UCSD-AML1 (cell line): ENCODE data around the gene USB1.

Source experiments
- DNase-seq: peaks from one replicate; lab custom pipeline; 2025; ENCODE audit not compliant: unreplicated experiment; lab: John Stamatoyannopoulos, UW

The USB1 gene

DNA sequence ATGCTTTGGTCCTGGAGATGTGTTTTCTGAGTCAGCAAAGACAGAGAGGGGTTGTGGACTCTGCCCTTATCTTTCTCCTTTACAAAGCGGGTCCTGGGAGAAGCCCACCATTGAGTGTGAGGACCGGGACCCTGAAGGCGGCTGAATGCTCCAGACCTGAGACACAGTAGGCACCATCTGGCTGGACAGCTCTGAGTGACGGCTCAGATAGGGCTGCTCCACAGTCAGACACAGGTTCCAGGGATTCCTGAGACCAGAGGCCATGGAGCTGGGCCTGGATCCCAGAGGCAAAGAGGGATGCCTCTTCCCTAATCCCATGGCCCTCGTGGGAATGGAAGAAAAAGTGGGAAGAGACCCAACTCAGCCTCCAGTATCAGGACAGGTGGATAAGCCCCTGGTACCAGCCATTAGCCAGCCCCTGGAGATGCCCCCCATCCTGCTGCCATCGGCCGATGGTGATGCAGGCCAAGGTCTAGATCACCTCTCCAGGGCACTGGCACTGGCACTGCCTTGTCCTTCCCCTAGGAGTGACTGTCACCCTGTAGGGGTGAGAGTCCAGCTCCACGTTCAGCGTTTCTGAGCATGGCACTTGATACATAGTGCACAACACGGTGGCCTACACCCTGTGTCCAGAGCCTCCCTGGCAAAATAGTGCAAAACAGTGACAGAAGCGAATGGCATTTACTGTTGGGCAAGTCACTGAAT, 29.1 kb downstream of the USB1 start:
- no peak for DNase-seq

DNA sequence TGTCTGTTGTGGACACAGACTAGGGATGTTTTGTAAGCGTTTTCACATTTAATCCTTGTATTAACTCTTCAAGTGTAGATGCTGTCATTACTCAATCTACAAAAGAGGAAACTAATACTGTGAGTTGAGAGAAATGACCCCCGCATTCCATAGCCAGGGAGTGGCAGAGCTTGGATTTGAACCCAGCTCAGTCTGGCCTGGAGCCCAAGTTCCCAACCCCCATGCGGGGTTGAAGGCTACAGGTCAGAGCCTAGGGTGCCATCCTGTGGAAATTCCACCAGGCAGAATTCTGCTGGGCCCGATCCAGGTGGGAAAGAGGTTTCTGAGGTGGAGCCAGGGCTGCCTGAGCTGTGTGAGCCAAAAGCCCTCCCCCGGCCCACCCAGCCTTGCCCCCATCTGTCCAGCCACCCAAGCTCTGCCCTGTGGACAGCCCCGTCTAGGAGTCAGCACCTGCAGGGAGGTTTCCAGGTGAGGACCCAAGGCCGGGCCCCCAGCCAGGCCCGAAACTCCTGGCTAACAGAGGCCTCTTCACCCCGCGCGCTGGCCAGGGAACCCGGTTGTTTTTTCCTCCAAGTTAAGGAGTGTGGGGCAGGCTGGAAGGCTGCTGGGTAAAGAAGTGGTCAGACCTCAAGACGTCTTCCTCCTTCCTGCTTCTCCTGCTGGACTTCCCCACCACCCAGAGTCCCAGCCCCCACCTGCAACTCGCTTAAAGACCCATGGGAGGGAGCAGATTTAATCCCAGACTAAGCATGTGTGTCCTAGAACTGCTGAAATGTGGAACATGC, 30.0 kb downstream of the USB1 start:
- DNase-seq, result peak; percentile 57

DNA sequence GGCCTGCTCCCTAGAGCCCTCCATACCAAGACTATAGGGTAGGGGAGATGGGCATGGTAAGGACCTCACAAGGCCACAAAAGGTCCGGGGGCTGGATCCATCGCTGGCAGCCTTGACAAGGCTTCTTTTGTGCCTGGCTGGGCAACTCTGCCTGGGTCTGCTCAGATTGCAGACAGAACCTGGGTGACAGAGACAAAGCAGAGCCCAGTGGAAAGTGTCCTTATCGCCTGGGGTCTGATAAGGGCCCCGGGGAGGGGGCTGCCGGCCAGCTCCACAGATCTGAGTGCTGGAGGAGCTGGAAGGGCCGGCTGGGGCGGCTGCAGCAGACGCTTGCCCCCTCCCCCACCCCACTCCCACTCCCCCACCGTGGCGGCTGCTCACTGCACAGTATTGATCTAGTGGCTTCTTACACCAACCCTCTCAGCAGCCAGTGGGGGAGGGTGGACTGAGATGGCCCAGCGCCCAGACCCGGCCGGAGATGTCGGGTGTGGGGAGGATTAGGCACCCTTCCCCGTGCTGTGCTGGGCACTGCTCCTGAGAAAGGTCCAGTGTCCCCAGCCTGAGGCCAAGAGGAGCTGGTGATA, 31.6 kb downstream of the USB1 start:
- no peak for DNase-seq

- no peak for DNase-seq
Measured at GRCh38 chr16:58034128-58034685, 33.0 kb downstream of the USB1 start.

GRCh38 chr16:58034774-58035173, 33.6 kb downstream of the USB1 start:
- DNase-seq, result no peak

- DNase-seq, result no peak
Measured at GRCh38 chr16:58035356-58036170, 34.4 kb downstream of the USB1 start.

DNA sequence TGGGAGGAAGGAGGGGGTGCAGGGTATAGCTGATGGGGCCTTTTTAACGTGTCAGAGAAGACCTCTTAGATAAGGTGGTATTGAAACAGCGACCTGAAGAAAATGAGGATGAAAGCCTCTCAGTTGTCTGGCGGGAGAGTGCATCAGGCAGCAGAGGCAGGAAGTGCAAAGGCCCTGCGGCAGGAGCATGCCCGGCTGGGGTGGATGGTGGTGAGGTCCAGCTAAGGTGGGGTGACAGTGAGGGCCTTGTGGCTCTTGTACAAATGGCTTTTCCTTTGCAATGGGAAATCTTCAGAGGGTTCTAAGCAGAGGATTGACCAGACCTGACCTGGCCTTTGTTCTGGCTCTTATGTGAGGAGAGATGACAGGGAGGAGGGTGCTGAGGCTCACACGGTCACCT, 35.7 kb downstream of the USB1 start:
- DNase-seq, result no peak

GRCh38 chr16:58037365-58038057, 36.3 kb downstream of the USB1 start:
- DNase-seq, result no peak

DNA sequence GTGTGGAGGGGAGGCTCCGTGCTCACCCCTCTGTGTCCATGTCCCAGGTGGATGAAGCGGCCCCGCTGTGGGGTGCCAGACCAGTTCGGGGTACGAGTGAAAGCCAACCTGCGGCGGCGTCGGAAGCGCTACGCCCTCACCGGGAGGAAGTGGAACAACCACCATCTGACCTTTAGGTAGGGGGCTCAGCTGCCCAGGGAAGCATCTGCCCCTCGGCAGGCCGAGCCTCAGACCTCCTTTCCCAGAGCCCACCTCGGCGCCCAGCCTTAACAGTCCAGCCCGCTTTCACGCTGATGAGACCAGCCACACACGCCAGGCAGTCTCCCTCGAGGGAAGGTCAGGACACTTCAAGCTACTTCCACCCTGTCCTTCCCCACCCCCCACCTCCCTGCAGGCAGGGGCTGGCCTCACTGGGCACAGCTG, 37.0 kb downstream of the USB1 start:
- no peak for DNase-seq

- DNase-seq, result no peak
Measured at GRCh38 chr16:58039829-58040495, 38.8 kb downstream of the USB1 start.

DNA sequence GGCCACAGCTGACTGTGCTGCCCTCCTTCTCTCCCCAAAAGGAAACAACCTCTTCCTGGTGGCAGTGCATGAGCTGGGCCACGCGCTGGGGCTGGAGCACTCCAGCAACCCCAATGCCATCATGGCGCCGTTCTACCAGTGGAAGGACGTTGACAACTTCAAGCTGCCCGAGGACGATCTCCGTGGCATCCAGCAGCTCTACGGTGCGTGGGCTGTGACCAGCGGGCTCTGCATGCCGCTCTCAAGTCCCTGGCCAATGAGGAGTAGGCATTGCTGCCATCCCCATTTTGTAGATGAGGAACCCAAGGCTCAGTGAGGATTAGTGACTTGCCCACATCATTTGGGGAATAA, 39.3 kb downstream of the USB1 start:
- no peak for DNase-seq

- no peak for DNase-seq
Measured at GRCh38 chr16:58040945-58041627, 39.9 kb downstream of the USB1 start.

DNA sequence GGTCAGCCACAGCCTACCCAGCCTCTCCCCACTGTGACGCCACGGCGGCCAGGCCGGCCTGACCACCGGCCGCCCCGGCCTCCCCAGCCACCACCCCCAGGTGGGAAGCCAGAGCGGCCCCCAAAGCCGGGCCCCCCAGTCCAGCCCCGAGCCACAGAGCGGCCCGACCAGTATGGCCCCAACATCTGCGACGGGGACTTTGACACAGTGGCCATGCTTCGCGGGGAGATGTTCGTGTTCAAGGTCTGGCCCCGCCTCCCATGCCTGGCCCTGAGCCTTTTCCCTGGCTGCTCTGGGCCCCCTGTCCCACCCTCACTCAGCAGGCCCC, 40.4 kb downstream of the USB1 start:
- no peak for DNase-seq

GRCh38 chr16:58042001-58042885, 41.0 kb downstream of the USB1 start:
- no peak for DNase-seq

- DNase-seq, result no peak
Measured at GRCh38 chr16:58042886-58043515, 41.8 kb downstream of the USB1 start.

- no peak for DNase-seq
Measured at GRCh38 chr16:58043571-58044155, 42.5 kb downstream of the USB1 start.

DNA sequence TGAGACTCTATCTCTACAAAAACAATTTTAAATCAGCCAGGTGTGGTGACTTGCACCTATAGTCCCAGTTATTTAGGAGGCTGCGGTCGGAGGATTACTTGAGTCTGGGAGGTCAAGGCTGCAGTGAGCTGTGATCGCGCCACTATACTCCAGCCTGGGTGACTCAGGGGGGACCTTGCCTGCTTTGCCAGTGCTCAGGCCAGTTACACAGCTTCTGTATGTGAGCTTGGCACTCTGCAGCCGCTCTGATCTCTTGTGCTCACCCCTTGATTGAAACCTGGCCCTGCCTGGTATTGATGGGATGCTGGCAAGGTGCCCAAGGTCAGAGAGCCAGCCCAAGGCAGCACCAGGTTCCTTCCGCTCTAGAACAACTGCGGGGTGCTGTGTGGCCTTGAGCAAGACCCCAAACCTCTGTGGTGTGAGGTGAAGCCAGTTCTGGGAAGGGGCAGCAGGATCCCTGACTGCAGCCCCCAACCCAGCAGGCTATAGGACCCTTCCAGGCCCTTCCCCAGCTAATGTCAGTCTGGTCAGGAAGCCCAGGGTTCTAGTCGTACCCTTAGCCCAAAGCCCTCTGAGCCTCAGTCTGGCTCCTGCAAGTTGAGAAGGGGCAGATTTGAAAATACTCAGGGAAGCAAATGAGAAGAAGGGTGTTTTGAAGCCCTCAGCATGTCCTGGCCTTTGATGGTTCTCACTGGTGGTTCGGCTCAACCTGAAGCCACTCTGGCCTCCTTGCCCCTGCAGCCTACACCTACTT, 43.2 kb downstream of the USB1 start:
- DNase-seq, result no peak
